Left lung (tissue), 10 donors: ENCODE results near the gene TDRD5. TPM values are rescaled to one million over a fixed set of nuclear protein-coding genes. Genes with fewer than 3 reads are reported as not detected.

ENCODE experiments used
- ATAC-seq: fragments of 200-7000 bp; cut with Tn5 transposase; one replicate; pipeline ENCODE4 v1.9.1; 2020; ENCODE audit warnings: moderate library complexity
- DNase-seq, 4 donors: peaks; one replicate each; pipeline ENCODE4 v3.0.0-alpha.2; 2013 to 2020
- H3K27ac ChIP-seq, 2 donors: fragments of 200-600 bp; sonication (generic) in 1 of 2; one replicate each; pipeline versions ENCODE4 v1.5.0 to v1.8.0; 2020 to 2021
- H3K27me3 ChIP-seq, 2 donors: fragments of 200-600 bp; sonication (generic) in 1 of 2; one replicate each; pipeline versions ENCODE4 v1.5.0 to v1.8.0; 2020 to 2021
- H3K36me3 ChIP-seq, 2 donors: fragments of 200-600 bp; sonication (generic) in 1 of 2; one replicate each; pipeline versions ENCODE4 v1.5.0 to v1.8.0; 2020 to 2021
- H3K4me1 ChIP-seq, 2 donors: fragments of 200-600 bp; one replicate each; pipeline ENCODE4 v1.8.0; 2021
- H3K4me3 ChIP-seq, 2 donors: fragments of 200-600 bp; sonication (generic) in 1 of 2; one replicate each; pipeline versions ENCODE4 v1.5.0 to v1.8.0; 2020 to 2021; ENCODE audit warnings: mild to moderate bottlenecking in 1 of 2
- H3K9me3 ChIP-seq, 2 donors: fragments of 200-600 bp; sonication (generic) in 1 of 2; one replicate each; pipeline versions ENCODE4 v1.5.0 to v1.8.0; 2020 to 2021
- intact Hi-C, 2 donors: fragments of 100-400 bp; cut with DNase I; formaldehyde crosslinking; loops; one replicate each; pipeline versions ENCODE4 v1.11.2 to v1.14.2; 2022
- polyA plus RNA-seq, 6 donors: library from polyadenylated mRNA; unstranded; fragments of 120-200 nt; gene quantifications; one replicate each; pipeline ENCODE4 v1.2.1, GENCODE V29; 2013; ENCODE audit not compliant: insufficient read length in 6 of 6
- total RNA-seq, 2 donors: library from RNA; stranded (reverse); fragmentation: NEBNext Ultra II Directional; extraction: Animal tissue kit (Norgen Biotek cat#: 25700); gene quantifications; one replicate each; pipeline ENCODE4 v1.2.1, GENCODE V29; 2021
- TF ChIP-seq, protein P1 (sequence below), 2 donors: fragments of 200-600 bp; sonication (generic) in 1 of 2; IDR thresholded peaks; one replicate each; pipeline versions ENCODE4 v1.5.0 to v1.8.0; 2021; ENCODE audit warnings: antibody characterized with exemption in 2 of 2
- donor health status: DM: no; HTN: yes; CAD: no.
- donor health status: DM: no; HTN: no; CAD: no.

The TDRD5 gene
- total and polyA plus RNA-seq, 8 donors = 0.16 to 0.61 (median 0.47) TPM

DNA sequence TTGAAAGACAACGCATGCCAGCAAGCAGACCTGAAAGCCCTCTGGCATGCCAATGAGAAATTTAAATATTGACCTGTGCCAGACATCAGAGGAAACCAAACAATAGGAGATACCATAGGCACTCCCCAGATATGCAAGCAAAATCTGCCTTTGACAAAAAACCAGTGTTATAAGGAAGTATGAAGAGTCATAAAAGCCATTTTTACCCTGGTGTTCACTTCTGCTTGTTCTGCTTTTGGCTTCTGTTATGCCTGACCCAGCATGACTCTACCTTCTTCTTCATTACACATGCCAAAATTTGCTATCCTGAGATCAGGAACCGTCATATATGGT lies 42.3 kb upstream of the TDRD5 start:
- DNase-seq (no peak), ATAC-seq (no peak)
- TF ChIP-seq, protein P1, sequence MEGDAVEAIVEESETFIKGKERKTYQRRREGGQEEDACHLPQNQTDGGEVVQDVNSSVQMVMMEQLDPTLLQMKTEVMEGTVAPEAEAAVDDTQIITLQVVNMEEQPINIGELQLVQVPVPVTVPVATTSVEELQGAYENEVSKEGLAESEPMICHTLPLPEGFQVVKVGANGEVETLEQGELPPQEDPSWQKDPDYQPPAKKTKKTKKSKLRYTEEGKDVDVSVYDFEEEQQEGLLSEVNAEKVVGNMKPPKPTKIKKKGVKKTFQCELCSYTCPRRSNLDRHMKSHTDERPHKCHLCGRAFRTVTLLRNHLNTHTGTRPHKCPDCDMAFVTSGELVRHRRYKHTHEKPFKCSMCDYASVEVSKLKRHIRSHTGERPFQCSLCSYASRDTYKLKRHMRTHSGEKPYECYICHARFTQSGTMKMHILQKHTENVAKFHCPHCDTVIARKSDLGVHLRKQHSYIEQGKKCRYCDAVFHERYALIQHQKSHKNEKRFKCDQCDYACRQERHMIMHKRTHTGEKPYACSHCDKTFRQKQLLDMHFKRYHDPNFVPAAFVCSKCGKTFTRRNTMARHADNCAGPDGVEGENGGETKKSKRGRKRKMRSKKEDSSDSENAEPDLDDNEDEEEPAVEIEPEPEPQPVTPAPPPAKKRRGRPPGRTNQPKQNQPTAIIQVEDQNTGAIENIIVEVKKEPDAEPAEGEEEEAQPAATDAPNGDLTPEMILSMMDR (IDR thresholded peaks at IDR 0.05) = no peak
- intact Hi-C loops = no loop called here
- Histone ChIP-seq H3K27ac (no peak overlapping the region), H3K4me3 (no peak overlapping the region), H3K4me1 (no peaks in the 10 kb centered on the region), H3K9me3 (no peaks in the 10 kb centered on the region), H3K36me3 (no peaks in the 10 kb centered on the region), H3K27me3 (no peaks in the 10 kb centered on the region)

GRCh38 chr1:179550746-179551682 lies 40.6 kb upstream of the TDRD5 start:
- Histone ChIP-seq H3K27ac (no peak overlapping the region), H3K36me3 (no peaks in the 10 kb centered on the region), H3K4me1 (no peaks in the 10 kb centered on the region), H3K9me3 (no peaks in the 10 kb centered on the region), H3K4me3 (no peak overlapping the region), H3K27me3 (no peaks in the 10 kb centered on the region)
- TF ChIP-seq, protein P1 (IDR thresholded peaks at IDR 0.05) = no peak
- intact Hi-C loops = no loop called here
- DNase-seq (no peak), ATAC-seq (peak; percentile 44)

GRCh38 chr1:179554427-179554826 lies 37.2 kb upstream of the TDRD5 start:
- no peaks in the 10 kb centered on the region for H3K4me1 ChIP-seq
- H3K4me3 ChIP-seq = no peak overlapping the region
- H3K36me3 ChIP-seq = no peaks in the 10 kb centered on the region
- intact Hi-C loops = no loop called here
- DNase-seq = no peak
- no peaks in the 10 kb centered on the region for H3K9me3 ChIP-seq
- no peak overlapping the region for H3K27ac ChIP-seq
- no peak for ATAC-seq
- no peaks in the 10 kb centered on the region for H3K27me3 ChIP-seq
- TF ChIP-seq, protein P1 (IDR thresholded peaks at IDR 0.05) = no peak

DNA sequence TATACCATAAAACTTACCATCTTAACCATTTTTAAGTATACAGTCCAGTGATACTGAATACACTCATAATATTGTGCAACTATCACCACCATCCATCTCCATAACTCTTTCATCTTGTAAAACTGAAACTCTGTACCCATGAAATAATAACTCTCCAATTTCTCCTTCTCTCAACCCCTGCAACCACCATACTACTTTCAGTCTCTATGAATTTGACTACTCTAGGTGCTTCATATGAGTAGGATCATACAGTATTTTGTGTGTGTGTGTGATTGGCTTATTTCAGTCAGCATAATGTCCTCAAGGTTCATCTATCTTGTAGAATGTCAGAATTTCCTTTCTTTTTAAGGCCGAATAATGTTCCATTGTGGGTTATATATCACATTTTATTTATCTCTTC lies 33.6 kb upstream of the TDRD5 start:
- Histone ChIP-seq H3K4me3 (no peak overlapping the region), H3K9me3 (no peaks in the 10 kb centered on the region), H3K27me3 (no peaks in the 10 kb centered on the region), H3K4me1 (no peaks in the 10 kb centered on the region), H3K27ac (no peak overlapping the region), H3K36me3 (no peaks in the 10 kb centered on the region)
- DNase-seq (no peak), ATAC-seq (no peak)
- intact Hi-C loops = no loop called here
- TF ChIP-seq, protein P1 (IDR thresholded peaks at IDR 0.05) = no peak

GRCh38 chr1:179575497-179576314 lies 15.9 kb upstream of the TDRD5 start, which contains the start of gene NPHS2:
Gene NPHS2 (minus strand): TSS chr1:179575948. CDS start chr1:179575864, 84 bp downstream.
- H3K4me3 ChIP-seq = no peak within 1 kb of the TSS
- H3K27me3 ChIP-seq = peaks cover 31 to 64% of the 10 kb centered on the region in 2 donors
- H3K9me3 ChIP-seq = no peaks in the 10 kb centered on the region
- TF ChIP-seq, protein P1 (IDR thresholded peaks at IDR 0.05) = no peak
- no peaks in the 10 kb centered on the region for H3K4me1 ChIP-seq
- H3K36me3 ChIP-seq = no peaks in the 10 kb centered on the region
- intact Hi-C loops = no loop called here
- DNase-seq (peak in 1 of 4 donors; percentile 75), ATAC-seq (no peak)
- H3K27ac ChIP-seq = no peak within 1 kb of the TSS
